ENCODE measurements around the gene COX14. TPM values are rescaled to one million over a fixed set of nuclear protein-coding genes. Genes with fewer than 3 reads are reported as not detected.

The COX14 gene
- total and polyA plus RNA-seq, 10 of the 15 experiments (the other 5 are each of a cell fraction or from before 2014, with no cell fraction given), result 44.6 to 361 (median 120) TPM

- no peaks in the 10 kb centered on the region; a peak in 1 of 4 replicates for H3K27me3 ChIP-seq (replicated peaks in 1 of 2; ENCODE audit: control insufficient read depth in 2 of 2, insufficient read depth in 2 of 2, low read length in 1 of 2)
- RAD21 ChIA-PET (ENCODE audit: unreplicated experiment), result no interaction called here
- FAIRE-seq (no peak), DNase-seq (ENCODE audit: low read depth, low spot score) (no peak), ATAC-seq (no peak)
- no TSS peak for BruUV-seq (replicated peaks)
- in situ Hi-C loops (cut with MboI), result loop anchor here (5.0 kb wide), 1 partner anchor 233 kb away; no protein-coding TSS in a partner anchor
- H3K4me2 ChIP-seq (ENCODE audit: control insufficient read depth, insufficient read depth), result no peak overlapping the region
- TF ChIP-seq REST (IDR thresholded peaks at IDR 0.05; ENCODE audit: low read depth, low read length) (peak; percentile 39; the same call in 1 of the 2 replicates), LARP7 (IDR thresholded peaks at IDR 0.05) (no peak)
- intact Hi-C loops (cut with micrococcal nuclease; ENCODE audit: unreplicated experiment), result loop anchor here (10.0 kb wide), 1 partner anchor 325 kb away; the partner anchor contains the start of gene LARP4
- POLR2A ChIA-PET, result no interaction called here
- H3K9ac ChIP-seq (ENCODE audit: control insufficient read depth, insufficient read depth, low read length), result no peak overlapping the region
- H3K36me3 ChIP-seq (ENCODE audit: control insufficient read depth in 2 of 2, insufficient read depth in 2 of 2, low read length in 1 of 2), result no peaks in the 10 kb centered on the region
- peaks cover 2% of the 10 kb centered on the region for H3K79me2 ChIP-seq (ENCODE audit: control insufficient read depth, insufficient read depth, low read length)
- H2AFZ ChIP-seq (ENCODE audit: control insufficient read depth, low read depth, low read length), result no peak overlapping the region
- no peaks in the 10 kb centered on the region for H4K20me1 ChIP-seq (ENCODE audit: control insufficient read depth, insufficient read depth)
- SMC1A ChIA-PET (ENCODE audit: uncharacterized antibody, unreplicated experiment), result interaction anchor here (1.1 kb wide), 1 partner anchor 96 kb away, joined by 3 read pairs; no protein-coding TSS in a partner anchor
- H3K27ac ChIP-seq (ENCODE audit: control insufficient read depth, insufficient read depth), result no peak overlapping the region
- no peaks in the 10 kb centered on the region; the same call in 1 of the 2 replicates for H3K4me1 ChIP-seq (ENCODE audit: control insufficient read depth, insufficient read depth, low read length)
- no peaks in the 10 kb centered on the region for H3K9me3 ChIP-seq (replicated peaks; ENCODE audit: control insufficient read depth, insufficient read depth, low read length)
- CTCF ChIA-PET, result interaction anchor here (0.5 to 1.2 kb wide), 2 partner anchors 93 to 1261 kb away, joined by 3 to 6 read pairs; no protein-coding TSS in a partner anchor
- no peak overlapping the region for H3K4me3 ChIP-seq
- WGBS (ENCODE audit: insufficient coverage, insufficient replicate concordance, low lambda C conversion rate, missing lambda C conversion rate), result 43% methylated on average over 5 of the region's 5 CpGs
Measured at GRCh38 chr12:50079771-50080170, 32.3 kb upstream of the COX14 start.
